A549 (cell line): ENCODE data around the gene KRTAP9-1. TPM values are rescaled to one million over a fixed set of nuclear protein-coding genes. Genes with fewer than 3 reads are reported as not detected.

Experiments used
- BHLHE40 ChIP-seq: IDR thresholded peaks from 2 replicates; pipeline ENCODE4 v1.6.1; 2012; ENCODE audit warnings: low read depth, low read length, inconsistent platforms
- CBX2 ChIP-seq: fragments of 200-600 bp; sonication (generic); IDR thresholded peaks from 2 replicates; pipeline ENCODE4 v1.6.1; 2016; ENCODE audit warnings: low read depth, mild to moderate bottlenecking, borderline replicate concordance
- CBX8 ChIP-seq: fragments of 200-600 bp; sonication (generic); IDR thresholded peaks from 2 replicates; pipeline ENCODE4 v1.6.1; 2016
- CEBPB ChIP-seq, 2 experiments: fragments of >200 bp in 1 of 2; sonication (Bioruptor Twin) in 1 of 2; formaldehyde crosslinking in 1 of 2; IDR thresholded peaks; 2 replicates each; pipeline ENCODE4 v1.6.1; 2012 to 2016
- CHD2 ChIP-seq: fragments of 150-350 bp; IDR thresholded peaks from 2 replicates; pipeline ENCODE4 v1.6.1; 2014; ENCODE audit warnings: low read length; ENCODE audit not compliant: partially characterized antibody
- CHD4 ChIP-seq: fragments of 200-600 bp; sonication (generic); IDR thresholded peaks from 2 replicates; pipeline ENCODE4 v1.6.1; 2016; ENCODE audit warnings: antibody characterized with exemption, mild to moderate bottlenecking, borderline replicate concordance
- E2F6 ChIP-seq: IDR thresholded peaks from 2 replicates; pipeline ENCODE4 v1.6.1; 2012; ENCODE audit warnings: low read depth, borderline replicate concordance
- EHF ChIP-seq: fragments of 250-450 bp; sonication (Bioruptor Pico); IDR thresholded peaks from 2 replicates; pipeline ENCODE4 v1.5.0; 2020; ENCODE audit warnings: mild to moderate bottlenecking
- EHMT2 ChIP-seq: fragments of 200-600 bp; sonication (generic); IDR thresholded peaks from 2 replicates; pipeline ENCODE4 v1.6.1; 2016; ENCODE audit warnings: antibody characterized with exemption, low read depth, mild to moderate bottlenecking, moderate library complexity
- EP300 ChIP-seq, 2 experiments: fragments of >200 bp; sonication (Bioruptor Twin); formaldehyde crosslinking; IDR thresholded peaks; 2 replicates in 1 of 2; 3 replicates in 1 of 2; pipeline ENCODE4 v1.6.1; 2016 to 2017
- ESRRA ChIP-seq: fragments of 150-350 bp; IDR thresholded peaks from 2 replicates; pipeline ENCODE4 v1.6.1; 2014; ENCODE audit warnings: mild to moderate bottlenecking, low read length, borderline replicate concordance
- FOSL2 ChIP-seq, 2 experiments: fragments of 450-650 bp in 1 of 2; fragments of >200 bp in 1 of 2; sonication (Bioruptor Twin) in 1 of 2; formaldehyde crosslinking; IDR thresholded peaks; 2 replicates each; pipeline versions ENCODE4 v1.5.0 to v1.6.1; 2016 to 2020; ENCODE audit warnings: mild to moderate bottlenecking in 1 of 2, moderate library complexity in 1 of 2
- FOXS1 ChIP-seq: fragments of 250-450 bp; sonication (Bioruptor Pico); IDR thresholded peaks from 2 replicates; pipeline ENCODE4 v1.5.0; 2020; ENCODE audit warnings: mild to moderate bottlenecking, moderate library complexity
- GATA3 ChIP-seq: IDR thresholded peaks from 2 replicates; pipeline ENCODE4 v1.6.1; 2012; ENCODE audit warnings: borderline replicate concordance
- HDAC2 ChIP-seq: fragments of 200-600 bp; sonication (generic); IDR thresholded peaks from 2 replicates; pipeline ENCODE4 v1.6.1; 2016
- HMGXB4 ChIP-seq: fragments of 250-450 bp; sonication (Bioruptor Pico); IDR thresholded peaks from 2 replicates; pipeline ENCODE4 v1.5.0; 2021; ENCODE audit warnings: mild to moderate bottlenecking, moderate library complexity, borderline replicate concordance
- HOXA7 ChIP-seq: fragments of 250-450 bp; sonication (Bioruptor Pico); IDR thresholded peaks from 2 replicates; pipeline ENCODE4 v1.5.0; 2020; ENCODE audit warnings: mild to moderate bottlenecking, moderate library complexity
- HOXB13 ChIP-seq: fragments of 250-450 bp; sonication (Bioruptor Pico); IDR thresholded peaks from 2 replicates; pipeline ENCODE4 v1.5.0; 2020; ENCODE audit warnings: low read depth, mild to moderate bottlenecking, moderate library complexity
- MAFK ChIP-seq: fragments of 450-650 bp; IDR thresholded peaks from 2 replicates; pipeline ENCODE4 v1.6.1; 2014; ENCODE audit not compliant: partially characterized antibody
- MAZ ChIP-seq: fragments of 150-350 bp; IDR thresholded peaks from 2 replicates; pipeline ENCODE4 v1.6.1; 2014; ENCODE audit warnings: antibody characterized with exemption, low read depth, low read length, borderline replicate concordance
- NFE2L2 ChIP-seq: fragments of 150-350 bp; conservative IDR thresholded peaks from 2 replicates; pipeline ENCODE4 v1.6.1; 2014; ENCODE audit warnings: low read length
- NPAS2 ChIP-seq: fragments of 250-450 bp; sonication (Bioruptor Pico); IDR thresholded peaks from 2 replicates; pipeline ENCODE4 v1.8.0; 2022; ENCODE audit warnings: mild to moderate bottlenecking, moderate library complexity, borderline replicate concordance
- PBX3 ChIP-seq: IDR thresholded peaks from 2 replicates; pipeline ENCODE4 v1.6.1; 2012
- POLR2A ChIP-seq: IDR thresholded peaks from 2 replicates; pipeline ENCODE4 v1.6.1; 2012; ENCODE audit warnings: mild to moderate bottlenecking, low read length
- POLR2AphosphoS2 ChIP-seq: conservative IDR thresholded peaks from 2 replicates; pipeline ENCODE4 v1.6.1; 2012; ENCODE audit warnings: low read length, improper control_type of control experiment, inconsistent platforms
- RARB ChIP-seq: fragments of 250-450 bp; sonication (Bioruptor Pico); IDR thresholded peaks from 2 replicates; pipeline ENCODE4 v1.8.0; 2021; ENCODE audit warnings: mild to moderate bottlenecking, moderate library complexity
- RCOR1 ChIP-seq: fragments of 150-350 bp; IDR thresholded peaks from 2 replicates; pipeline ENCODE4 v1.6.1; 2014; ENCODE audit warnings: antibody characterized with exemption, low read length, low read depth
- SMC3 ChIP-seq: fragments of >200 bp; sonication (Bioruptor Twin); formaldehyde crosslinking; IDR thresholded peaks from 3 replicates; pipeline ENCODE4 v1.6.1; 2018; ENCODE audit warnings: inconsistent platforms
- SREBF2 ChIP-seq: fragments of 450-650 bp; IDR thresholded peaks from 2 replicates; pipeline ENCODE4 v1.6.1; 2014; ENCODE audit warnings: mild to moderate bottlenecking, moderate library complexity
- TP53 ChIP-seq: fragments of 250-450 bp; sonication (Bioruptor Pico); IDR thresholded peaks from 2 replicates; pipeline ENCODE4 v1.5.0; 2021; ENCODE audit warnings: mild to moderate bottlenecking, moderate library complexity
- USF2 ChIP-seq: fragments of 450-650 bp; IDR thresholded peaks from 2 replicates; pipeline ENCODE4 v1.6.1; 2014; ENCODE audit warnings: antibody characterized with exemption
- ZFP36 ChIP-seq: fragments of 450-650 bp; IDR thresholded peaks from 2 replicates; pipeline ENCODE4 v1.6.1; 2014; ENCODE audit warnings: borderline replicate concordance; ENCODE audit not compliant: partially characterized antibody
- ZNF302 ChIP-seq: fragments of 250-450 bp; sonication (Bioruptor Pico); IDR thresholded peaks from 2 replicates; pipeline ENCODE4 v1.9.0; 2021; ENCODE audit warnings: inconsistent platforms, mild to moderate bottlenecking, moderate library complexity
- ZSCAN20 ChIP-seq: fragments of 250-450 bp; sonication (Bioruptor Pico); IDR thresholded peaks from 2 replicates; pipeline ENCODE4 v1.8.0; 2022; ENCODE audit warnings: mild to moderate bottlenecking, moderate library complexity
- polyA plus RNA-seq, 4 experiments: library from polyadenylated mRNA; depleted of rRNA in 3 of 4; stranded (reverse); fragments of >200 nt; fragmentation: RNase III in 1 of 4; extraction: RNeasy Plus Mini Kit Qiagen cat#74134 plus additional on column Dnase treatment in 1 of 4; gene quantifications; 2 replicates in 3 of 4; 3 replicates in 1 of 4; pipeline ENCODE4 v1.2.3, GENCODE V29; 2011 to 2017
- TF ChIP-seq, protein P1 (sequence below): fragments of >200 bp; sonication (Bioruptor Twin); formaldehyde crosslinking; IDR thresholded peaks from 3 replicates; pipeline ENCODE4 v1.5.1; 2016
- TF ChIP-seq, protein P2 (sequence below): fragments of 250-450 bp; sonication (Bioruptor Pico); IDR thresholded peaks from 2 replicates; pipeline ENCODE4 v1.5.0; 2020; ENCODE audit warnings: low read depth, mild to moderate bottlenecking, moderate library complexity
- TF ChIP-seq, protein P3 (sequence below): fragments of >200 bp; sonication (Bioruptor Twin); formaldehyde crosslinking; IDR thresholded peaks from 2 replicates; pipeline ENCODE4 v1.6.1; 2016

KRTAP9-1 gene
- polyA plus RNA-seq, 2 of the 4 experiments (the other 2 are of a cell fraction): not detected

GRCh38 chr17:41211845-41212466 lies 22.3 kb downstream of the KRTAP9-1 start (continued):
- TF ChIP-seq HDAC2 (no peak), RARB (no peak), POLR2A (no peak), CHD4 (no peak), SREBF2 (no peak), FOXS1 (CRISPR knock-in tag) (no peak), POLR2AphosphoS2 (no peak), MAFK (peak; percentile 94), RCOR1 (no peak), CBX8 (no peak), NPAS2 (CRISPR knock-in tag) (no peak), HOXB13 (CRISPR knock-in tag) (no peak), EHF (CRISPR knock-in tag) (no peak), GATA3 (peak; percentile 64; the same call in 1 of the 2 replicates), TP53 (no peak), USF2 (no peak), ESRRA (no peak), ZNF302 (CRISPR knock-in tag) (0 out of 2 replicates have a peak, but pooled peaks have one; percentile 31), ZSCAN20 (CRISPR knock-in tag) (no peak), EHMT2 (no peak), CHD2 (no peak), E2F6 (0 out of 2 replicates have a peak, but pooled peaks have one; percentile 14), EP300 (IDR thresholded peaks at IDR 0.05) (peak; percentile 27 to 60; a peak in 2 of 5 replicates), ZFP36 (no peak), FOSL2 (IDR thresholded peaks at IDR 0.05) (peak; percentile 68), FOSL2 (CRISPR knock-in tag; IDR thresholded peaks at IDR 0.05) (peak; percentile 82), CBX2 (no peak), SMC3 (0 out of 3 replicates have a peak, but pooled peaks have one; percentile 3), BHLHE40 (no peak), PBX3 (no peak), HOXA7 (CRISPR knock-in tag) (no peak), CEBPB (IDR thresholded peaks at IDR 0.05) (peak in 1 of 2 experiments; percentile 10; a peak in 1 of 4 replicates), HMGXB4 (CRISPR knock-in tag) (no peak), NFE2L2 (peak; percentile 86), MAZ (no peak)
- TF ChIP-seq, protein P1, sequence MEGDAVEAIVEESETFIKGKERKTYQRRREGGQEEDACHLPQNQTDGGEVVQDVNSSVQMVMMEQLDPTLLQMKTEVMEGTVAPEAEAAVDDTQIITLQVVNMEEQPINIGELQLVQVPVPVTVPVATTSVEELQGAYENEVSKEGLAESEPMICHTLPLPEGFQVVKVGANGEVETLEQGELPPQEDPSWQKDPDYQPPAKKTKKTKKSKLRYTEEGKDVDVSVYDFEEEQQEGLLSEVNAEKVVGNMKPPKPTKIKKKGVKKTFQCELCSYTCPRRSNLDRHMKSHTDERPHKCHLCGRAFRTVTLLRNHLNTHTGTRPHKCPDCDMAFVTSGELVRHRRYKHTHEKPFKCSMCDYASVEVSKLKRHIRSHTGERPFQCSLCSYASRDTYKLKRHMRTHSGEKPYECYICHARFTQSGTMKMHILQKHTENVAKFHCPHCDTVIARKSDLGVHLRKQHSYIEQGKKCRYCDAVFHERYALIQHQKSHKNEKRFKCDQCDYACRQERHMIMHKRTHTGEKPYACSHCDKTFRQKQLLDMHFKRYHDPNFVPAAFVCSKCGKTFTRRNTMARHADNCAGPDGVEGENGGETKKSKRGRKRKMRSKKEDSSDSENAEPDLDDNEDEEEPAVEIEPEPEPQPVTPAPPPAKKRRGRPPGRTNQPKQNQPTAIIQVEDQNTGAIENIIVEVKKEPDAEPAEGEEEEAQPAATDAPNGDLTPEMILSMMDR: no peak; the same call in 2 of the 3 replicates
- TF ChIP-seq, protein P2, sequence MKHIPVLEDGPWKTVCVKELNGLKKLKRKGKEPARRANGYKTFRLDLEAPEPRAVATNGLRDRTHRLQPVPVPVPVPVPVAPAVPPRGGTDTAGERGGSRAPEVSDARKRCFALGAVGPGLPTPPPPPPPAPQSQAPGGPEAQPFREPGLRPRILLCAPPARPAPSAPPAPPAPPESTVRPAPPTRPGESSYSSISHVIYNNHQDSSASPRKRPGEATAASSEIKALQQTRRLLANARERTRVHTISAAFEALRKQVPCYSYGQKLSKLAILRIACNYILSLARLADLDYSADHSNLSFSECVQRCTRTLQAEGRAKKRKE (CRISPR knock-in tag): 0 out of 2 replicates have a peak, but pooled peaks have one; percentile 30
- TF ChIP-seq, protein P3, sequence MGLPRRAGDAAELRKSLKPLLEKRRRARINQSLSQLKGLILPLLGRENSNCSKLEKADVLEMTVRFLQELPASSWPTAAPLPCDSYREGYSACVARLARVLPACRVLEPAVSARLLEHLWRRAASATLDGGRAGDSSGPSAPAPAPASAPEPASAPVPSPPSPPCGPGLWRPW: no peak
